Measurements from ENCODE around the gene ANKRD6.

Gene ANKRD6

GRCh38 chr6:89518352-89519055 is 85.6 kb downstream of the ANKRD6 start:
- DNase-seq: no peak

DNA sequence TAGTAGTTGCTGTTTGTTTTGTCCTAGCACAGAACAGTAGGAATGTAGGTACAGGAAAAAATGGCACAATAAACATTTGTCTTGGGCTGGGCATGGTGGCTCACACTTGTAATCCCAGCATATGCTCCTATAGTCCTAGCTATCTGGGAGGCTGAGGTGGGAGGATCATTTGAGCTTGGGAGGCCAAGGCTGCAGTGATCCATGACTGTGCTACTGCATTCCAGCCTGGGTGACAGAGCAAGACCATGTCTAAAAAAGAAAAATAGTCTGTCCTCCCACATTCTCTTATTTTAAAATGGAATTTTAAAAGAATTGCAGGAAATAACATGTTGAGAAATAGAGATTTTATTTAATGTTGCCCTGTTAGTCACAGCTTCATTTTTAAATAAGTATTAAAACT is 87.8 kb downstream of the ANKRD6 start:
- DNase-seq: no peak

DNA sequence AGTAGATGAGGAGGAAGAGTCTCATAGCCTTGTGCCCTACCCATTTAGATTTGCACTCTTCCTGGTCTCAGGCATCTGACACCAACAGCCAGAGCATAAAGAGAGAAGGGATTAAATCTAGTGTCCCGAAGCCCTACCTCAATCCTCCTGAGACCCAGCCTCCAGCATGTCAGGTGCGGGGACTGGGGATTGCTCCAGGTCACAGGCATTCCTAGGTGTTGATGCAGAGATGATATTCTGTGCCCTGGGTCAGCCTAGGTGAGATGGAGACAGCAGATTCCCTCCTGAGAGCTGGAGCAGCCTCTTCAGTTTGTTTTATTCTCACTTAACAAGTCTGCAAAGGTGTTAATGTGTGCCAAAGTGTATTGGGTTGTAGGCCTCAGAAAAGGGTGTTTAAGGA is 89.8 kb downstream of the ANKRD6 start:
- no peak for DNase-seq

- no peak for DNase-seq
Measured at GRCh38 chr6:89525786-89526562, 93.0 kb downstream of the ANKRD6 start.

GRCh38 chr6:89526563-89526869 is 93.6 kb downstream of the ANKRD6 start:
- DNase-seq: no peak

- no peak for DNase-seq
Measured at GRCh38 chr6:89527634-89528033, 94.7 kb downstream of the ANKRD6 start.

GRCh38 chr6:89528866-89529265 is 95.9 kb downstream of the ANKRD6 start:
- no peak for DNase-seq

DNA sequence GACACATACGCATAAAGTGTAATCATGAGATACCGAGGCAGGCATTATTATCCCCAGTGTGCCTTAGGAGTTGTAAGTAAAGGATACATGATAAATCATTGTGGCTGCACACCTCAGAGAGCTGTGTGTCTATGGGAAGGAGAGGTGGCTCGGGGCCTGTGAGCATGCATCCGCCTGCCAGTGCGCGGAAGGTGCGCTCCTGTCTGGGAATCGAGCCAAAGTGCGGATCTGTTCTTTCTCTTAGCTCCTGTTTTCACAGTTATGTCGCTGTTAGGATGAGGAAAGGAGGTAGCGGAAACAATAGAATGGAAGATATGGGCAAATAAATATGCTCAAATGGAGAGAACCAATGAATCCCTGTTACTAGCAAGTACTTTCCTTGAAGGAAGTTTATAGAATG is 98.0 kb downstream of the ANKRD6 start:
- no peak for DNase-seq

- DNase-seq: peak; percentile 2
Measured at GRCh38 chr6:89536231-89536630, 103.3 kb downstream of the ANKRD6 start.

GRCh38 chr6:89539779-89540178 is 106.8 kb downstream of the ANKRD6 start:
- DNase-seq: no peak

- DNase-seq: no peak
Measured at GRCh38 chr6:89542081-89542857, 109.3 kb downstream of the ANKRD6 start.

- DNase-seq: no peak
Measured at GRCh38 chr6:89542866-89543265, 109.9 kb downstream of the ANKRD6 start.

DNA sequence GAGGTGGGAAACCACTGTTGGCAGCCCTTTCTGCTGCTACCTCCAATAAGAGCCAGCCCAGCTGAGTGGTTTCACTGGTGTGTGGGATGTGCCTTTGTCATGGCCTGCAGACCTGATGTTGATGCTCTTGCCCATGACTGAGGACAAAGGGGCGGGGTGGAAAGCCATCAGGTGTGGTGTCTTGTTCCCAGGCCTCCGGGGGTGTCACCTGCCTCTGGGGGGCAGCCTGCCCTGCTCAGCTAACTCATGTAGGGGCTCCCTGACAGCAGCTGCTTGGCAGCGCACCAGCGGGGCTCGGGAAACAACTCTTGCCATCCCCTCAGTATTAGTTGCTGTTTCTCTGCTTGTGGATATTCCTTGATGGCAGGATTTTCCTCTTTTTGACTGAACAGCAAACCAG is 114.3 kb downstream of the ANKRD6 start:
- no peak for DNase-seq

GRCh38 chr6:89553431-89553830 is 120.5 kb downstream of the ANKRD6 start:
- no peak for DNase-seq

DNA sequence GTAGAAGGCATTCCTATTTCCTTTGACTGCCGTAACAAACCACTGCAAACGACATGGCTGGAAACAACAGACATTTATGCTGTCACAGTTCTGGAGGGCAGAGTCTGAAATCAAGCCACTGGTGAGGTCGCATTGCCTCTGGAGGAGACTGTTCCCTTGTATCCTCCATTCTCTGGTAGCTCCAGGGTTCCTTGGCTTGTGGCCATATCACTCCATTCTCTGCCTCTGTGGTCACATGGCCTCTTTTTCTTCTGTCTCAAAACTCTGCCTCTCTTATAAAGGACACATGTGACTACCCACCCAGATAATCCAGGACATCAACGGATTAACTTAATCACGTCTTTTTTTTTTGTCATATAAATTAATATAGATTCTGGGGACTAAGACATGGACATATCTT is 121.2 kb downstream of the ANKRD6 start:
- DNase-seq: no peak

DNA sequence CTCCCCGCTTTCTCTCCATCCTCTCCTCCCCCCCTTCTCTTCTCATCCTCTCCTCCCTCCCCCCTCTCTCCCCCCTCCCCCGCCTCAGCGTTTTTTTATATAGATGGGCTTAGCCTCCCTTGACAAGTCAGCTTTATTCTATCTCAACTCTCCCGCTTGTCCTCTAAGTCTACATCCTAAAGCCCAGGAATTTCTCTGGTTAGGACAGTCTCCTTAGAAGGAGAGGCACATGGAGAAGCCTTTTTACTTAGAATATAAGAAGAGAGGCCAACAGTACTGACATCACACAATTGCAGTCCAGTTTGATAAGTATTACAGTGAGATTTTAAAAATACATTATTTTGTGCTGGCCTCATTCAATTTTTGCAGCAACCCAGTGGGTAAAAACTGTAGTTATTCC is 122.1 kb downstream of the ANKRD6 start:
- DNase-seq: no peak

DNA sequence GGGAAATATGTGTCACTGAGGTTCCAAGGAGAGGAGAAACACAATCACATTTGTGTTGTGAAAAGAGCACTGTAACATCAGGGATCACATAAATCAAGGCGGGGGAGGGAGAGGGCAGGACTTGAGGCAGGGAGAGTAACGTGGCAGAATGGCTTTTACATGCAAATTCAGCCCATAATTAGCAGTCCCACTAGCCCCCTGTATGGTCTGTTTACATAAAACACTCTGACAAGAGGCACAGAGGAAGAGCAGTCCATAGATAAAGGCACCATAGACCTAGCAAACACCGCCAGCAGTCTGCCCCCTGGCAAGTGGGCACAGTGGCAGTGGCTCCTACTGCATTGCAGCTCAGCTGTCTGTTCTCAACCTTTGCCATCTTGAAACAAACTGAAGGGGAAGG is 122.9 kb downstream of the ANKRD6 start:
- DNase-seq: no peak

GRCh38 chr6:89559487-89559886 is 126.5 kb downstream of the ANKRD6 start:
- no peak for DNase-seq

- no peak for DNase-seq
Measured at GRCh38 chr6:89562093-89562973, 129.4 kb downstream of the ANKRD6 start.

- DNase-seq: no peak
Measured at GRCh38 chr6:89563866-89564265, 130.9 kb downstream of the ANKRD6 start.

DNA sequence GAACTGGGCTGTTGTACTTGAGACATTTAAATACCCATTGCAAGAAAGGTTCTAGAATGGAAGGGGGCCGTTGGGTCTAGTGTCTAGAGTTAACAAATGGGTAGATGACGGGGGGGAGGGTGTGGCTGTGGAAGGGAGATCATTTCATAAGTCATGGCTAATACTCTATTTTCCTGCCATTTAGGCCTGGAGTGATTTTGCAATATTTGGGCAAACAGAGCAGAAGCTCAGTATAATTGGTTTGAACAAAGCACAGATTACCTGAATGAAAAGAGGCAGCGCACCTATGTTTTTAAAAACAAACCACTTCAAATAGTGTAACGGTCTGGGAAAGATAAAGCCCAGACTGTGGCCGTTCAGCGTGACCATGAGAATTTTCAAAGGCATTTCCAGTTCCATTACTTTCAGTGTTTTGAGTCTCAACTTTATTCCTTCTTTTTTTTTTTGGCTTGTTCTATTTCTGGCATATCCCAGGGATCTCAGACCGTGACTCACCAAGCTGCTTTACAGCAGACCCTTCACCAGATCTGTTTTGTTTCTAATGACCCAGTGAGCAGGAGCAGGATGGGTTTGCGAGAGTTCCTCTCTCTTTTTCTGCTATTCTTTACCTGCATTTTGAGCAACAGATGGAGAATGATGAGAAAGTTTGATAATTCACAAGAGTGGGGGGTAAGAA is 131.9 kb downstream of the ANKRD6 start:
- DNase-seq: no peak

Measured in EL (cell line).